Stimulated activated CD8-positive, alpha-beta memory T cell treated with anti-CD3 and anti-CD28 coated beads, Interleukin-4, amount 100 ng/mL, for 24 hours (primary cell): ENCODE data around the gene KLRF2.
"Not testable (repeated sequence)": the region's sequence is repeated elsewhere in the genome, so short reads cannot be mapped to it uniquely, and the experiment has no call there.

Experiments used
- DNase-seq: peaks from one replicate; pipeline ENCODE4 v3.0.0-alpha.2; 2020; ENCODE audit warnings: low read depth

Gene KLRF2, protein sequence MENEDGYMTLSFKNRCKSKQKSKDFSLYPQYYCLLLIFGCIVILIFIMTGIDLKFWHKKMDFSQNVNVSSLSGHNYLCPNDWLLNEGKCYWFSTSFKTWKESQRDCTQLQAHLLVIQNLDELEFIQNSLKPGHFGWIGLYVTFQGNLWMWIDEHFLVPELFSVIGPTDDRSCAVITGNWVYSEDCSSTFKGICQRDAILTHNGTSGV

DNA sequence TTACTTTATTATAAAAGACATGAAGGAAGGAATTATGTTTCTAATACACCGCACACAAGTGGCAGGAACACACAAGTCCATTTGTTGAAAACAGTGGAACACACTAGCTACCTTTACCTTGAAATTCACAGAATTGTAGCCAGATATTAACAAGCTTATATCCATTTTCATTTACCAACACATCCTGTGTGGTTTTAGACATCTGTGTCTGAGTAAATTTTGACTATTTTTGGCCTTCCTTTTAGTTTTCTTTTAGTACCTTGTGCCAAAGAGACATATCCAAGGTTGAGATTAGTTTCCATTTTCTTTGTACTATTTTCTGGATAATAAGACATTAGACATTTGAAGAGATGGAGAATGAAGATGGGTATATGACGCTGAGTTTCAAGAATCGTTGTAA is at the start of gene KLRF2:
TSS of gene KLRF2 (plus strand) at position 244 of the 400 bp plus-strand sequence. CDS start at position 351, 107 bp downstream.
- no peak for DNase-seq

DNA sequence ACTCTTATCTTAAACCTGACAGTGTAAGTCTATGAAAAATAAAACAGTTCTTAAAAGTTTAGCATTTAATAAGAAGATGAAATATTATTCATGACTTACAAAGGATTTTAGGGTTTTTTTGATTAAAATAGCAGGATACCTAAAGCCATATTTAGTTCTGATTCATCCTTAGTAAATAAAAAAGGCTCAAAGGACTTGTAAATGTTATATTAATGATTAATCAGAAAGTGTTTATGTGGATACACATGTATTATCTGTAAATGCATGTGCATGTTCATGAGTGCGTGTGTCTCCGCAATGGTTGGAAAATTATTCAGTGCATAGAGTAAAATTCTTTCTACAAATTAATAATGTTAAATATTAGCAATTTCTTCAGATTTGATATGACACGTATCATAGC is 49.6 kb upstream of the KLRF2 start:
- no peak for DNase-seq

DNA sequence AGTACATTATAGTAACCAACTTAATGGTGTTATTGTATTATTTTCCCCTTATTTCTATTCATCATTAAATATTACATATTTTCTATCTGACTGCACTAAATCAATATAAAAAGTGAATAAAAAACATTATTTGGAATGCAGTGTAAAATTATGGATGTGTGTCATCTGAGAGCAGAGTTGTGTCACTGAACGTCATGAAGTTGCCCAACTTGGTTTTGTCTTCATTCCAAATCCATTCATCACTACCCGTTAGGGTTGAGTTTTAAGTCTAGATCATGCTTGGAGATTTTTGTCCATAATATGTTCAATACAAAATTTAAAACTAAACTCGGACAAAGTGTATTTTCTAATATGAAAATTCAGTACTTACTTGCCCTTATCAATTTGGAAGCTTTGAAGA is 37.9 kb upstream of the KLRF2 start:
- DNase-seq, result no peak

DNA sequence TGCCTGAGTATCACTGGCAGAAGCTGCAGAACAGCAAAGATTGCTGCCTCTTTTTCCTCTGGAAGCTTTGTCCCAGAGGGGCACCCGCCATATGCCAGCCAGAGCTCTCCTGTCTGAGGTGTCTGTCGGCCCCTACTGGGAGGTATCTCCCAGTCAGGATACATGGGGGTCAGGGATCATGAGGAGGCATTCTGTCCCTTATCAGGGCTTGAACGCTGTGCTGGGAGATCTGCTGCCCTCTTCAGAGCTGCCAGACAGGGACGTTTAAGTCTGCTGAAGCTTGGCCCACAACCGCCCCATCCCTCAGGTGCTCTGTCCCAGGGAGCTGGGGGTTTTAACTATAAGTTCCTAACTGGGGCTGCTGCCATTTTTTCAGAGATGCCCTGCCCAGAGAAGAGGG is 32.4 kb upstream of the KLRF2 start:
- no peak for DNase-seq

DNA sequence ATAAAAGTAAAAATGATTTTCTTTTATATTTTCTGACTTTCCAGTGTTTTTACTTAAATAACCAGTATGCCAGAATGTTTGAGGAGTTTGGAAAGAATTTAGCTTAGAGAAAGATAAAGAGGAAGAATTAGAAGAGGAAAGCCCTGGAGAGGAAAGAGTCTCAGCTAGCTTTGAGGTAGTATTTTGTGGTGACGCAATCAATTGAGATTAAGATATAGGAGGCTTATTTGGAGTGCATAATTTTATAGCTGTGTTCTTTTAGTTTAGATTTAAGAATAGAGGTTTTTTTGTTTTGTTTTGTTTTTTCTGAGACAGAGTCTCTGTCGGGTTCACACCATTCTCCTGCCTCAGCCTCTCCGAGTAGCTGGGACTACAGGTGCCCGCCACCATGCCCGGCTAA is 30.2 kb upstream of the KLRF2 start:
- no peak for DNase-seq

DNA sequence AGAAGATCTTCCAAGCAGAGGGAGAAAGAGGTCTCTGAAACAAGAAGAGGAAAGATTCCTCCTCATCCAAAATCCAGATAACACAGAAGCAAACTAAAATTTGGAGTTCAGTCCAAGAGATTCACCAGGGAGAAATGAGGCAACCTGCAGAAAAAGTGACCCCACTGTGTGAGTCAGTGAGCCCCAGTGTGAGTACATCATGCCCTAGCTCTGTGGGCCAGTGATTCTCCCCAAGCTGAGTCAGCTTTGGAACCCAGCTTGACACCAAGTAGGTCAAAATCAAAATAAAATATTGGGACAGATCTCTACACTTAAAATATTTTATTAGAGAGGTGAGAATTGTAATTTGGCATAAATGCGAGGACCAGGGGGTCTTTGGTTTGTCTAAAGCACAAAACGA is 29.4 kb upstream of the KLRF2 start:
- no peak for DNase-seq

DNA sequence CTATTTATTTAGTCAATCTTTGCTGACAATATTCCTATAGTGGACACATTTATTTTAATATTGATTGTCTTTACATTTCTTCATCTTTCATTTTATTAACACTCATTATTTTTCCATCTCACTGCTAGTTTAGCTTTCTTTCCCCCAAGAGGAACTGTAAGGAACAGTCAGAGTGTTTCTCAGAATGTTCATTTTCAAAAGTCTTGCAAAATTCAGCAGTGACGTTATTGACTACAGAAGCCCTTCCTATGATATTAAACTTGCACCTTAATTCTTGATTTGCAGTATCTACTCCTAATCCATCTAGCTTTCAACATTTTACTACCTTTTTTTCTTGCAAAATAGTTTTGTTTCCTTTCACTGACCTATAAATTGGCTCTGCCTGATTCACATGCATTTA is 25.1 kb upstream of the KLRF2 start:
- no peak for DNase-seq

DNA sequence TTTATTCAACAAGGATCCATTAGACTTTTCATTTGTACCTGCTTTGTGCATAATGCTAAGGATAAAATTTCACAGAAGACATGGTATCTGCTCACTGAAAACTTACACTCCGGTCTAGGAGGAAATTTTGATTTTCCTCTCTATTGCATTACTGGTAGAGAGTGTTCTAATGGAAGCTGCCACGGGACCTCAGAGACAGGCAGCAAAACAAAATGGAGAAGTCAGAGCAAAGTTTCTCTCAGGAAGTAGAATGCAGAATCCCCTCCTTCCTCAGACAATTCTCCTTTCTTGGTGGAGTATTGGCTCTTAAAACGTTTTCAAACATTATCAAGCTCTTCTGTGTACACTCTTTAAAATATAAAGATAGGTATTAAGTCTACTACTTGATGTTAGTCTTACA is 24.4 kb upstream of the KLRF2 start:
- no peak for DNase-seq

DNA sequence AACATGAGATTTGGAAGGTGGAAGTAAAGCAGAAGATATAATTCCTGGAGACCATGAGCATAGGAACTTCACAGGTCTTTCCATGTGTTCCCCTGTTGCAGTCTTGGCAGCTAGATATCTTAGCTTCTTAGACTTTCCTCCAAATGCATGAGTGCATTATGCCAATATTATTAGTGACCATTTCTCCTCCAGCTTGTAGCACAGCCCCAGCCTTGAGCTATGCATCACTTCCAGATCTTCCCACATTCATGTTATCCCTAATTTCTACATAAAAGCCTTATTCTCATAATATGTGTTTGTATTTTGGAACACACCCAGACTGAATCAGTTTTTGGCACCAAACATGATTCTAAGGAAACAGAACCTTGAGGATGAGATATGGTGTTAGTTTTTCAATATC is 23.2 kb upstream of the KLRF2 start:
- no peak for DNase-seq

DNA sequence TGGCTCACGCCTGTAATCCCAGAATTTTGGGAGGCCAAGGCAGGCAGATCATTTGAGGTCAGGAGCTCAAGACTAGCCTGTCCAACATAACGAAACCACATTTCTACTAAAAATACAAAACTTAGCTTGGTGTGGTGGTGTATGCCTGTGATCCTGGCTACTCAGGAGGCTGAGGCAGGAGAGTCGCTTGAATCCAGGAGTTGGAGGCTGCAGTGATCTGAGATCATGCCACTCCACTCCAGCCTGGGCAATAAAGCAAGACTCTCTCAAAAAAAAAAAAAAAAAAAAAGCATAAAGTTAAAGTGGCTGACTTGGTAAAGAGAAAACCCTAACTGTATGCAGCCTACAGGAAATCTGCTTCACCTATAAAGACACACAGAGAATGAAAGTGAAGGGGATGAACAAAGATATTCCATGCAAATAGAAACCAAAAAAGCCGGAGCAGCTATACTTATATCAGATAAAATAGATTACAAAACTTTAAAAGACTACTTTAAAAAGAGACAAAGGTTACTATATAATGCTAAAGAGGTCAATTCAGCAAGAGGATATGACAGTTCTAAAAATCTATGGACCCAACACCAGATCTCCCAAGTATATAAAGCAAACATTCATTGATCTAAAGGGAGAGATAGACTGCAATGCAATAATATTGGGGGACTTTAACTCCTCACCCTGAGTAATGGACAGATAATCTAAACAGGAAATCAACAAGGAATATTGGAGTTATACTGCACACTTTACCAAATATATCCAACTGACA is 16.2 kb upstream of the KLRF2 start:
- DNase-seq, result no peak

DNA sequence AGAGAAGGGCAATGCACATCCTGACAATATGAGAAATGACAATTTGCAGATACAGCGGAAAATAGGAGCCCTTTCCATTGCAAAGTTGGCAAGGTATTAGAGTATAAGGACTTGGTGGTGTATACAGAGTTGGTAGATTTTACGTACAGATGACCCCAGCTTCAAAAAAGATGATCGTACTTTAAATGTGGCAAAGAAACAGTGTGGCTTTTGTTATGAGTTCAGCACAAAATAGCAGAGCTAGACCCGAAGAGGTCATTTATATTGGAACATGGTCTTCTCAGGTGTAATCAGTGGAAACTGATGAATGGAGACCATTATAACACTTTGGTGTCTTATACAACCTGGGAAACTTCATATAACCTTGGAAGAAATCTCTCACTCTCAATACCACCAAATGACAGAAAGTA is 14.4 kb upstream of the KLRF2 start:
- DNase-seq, result no peak

DNA sequence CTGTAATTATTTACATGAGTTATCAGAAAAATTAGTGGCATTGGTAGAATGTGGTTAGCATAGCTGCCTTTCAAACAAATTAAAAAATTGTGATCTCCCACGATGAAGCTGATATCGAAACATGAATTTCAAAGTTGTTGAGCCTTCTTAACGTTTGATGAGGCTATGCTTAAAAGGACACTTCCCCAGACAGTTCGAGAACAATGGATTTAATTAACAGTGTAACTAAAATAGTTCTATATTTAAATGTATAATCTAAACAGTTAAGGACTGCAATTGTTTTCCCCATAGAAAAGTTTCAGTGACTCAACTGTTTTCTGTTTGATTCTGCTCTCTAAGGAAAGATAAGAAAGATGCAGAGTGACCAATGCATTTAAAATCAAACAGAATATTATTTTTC is 13.8 kb upstream of the KLRF2 start:
- no peak for DNase-seq

DNA sequence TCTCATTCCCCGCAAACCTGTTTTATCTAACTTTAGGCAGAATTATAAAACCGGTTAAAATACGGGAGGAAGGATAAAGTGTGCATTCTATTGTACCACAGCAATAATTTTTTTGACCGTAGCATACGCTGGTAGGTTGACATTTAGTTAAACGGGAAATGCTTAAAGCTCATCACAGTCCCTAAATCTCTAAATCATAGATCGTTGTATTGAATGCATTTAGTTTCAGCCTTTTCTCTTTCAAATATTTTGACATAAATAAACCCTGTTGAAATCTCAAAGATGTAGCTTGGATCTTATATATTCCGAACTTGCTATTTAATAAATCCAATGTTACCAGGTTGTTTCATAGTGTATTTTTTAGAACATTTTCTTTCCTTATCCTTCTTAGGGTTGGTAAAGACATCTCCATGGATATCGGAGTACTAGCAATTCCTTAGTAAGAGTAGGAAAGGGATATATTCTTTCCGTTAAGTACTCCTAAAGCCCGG is 12.9 kb upstream of the KLRF2 start:
- DNase-seq, result no peak

DNA sequence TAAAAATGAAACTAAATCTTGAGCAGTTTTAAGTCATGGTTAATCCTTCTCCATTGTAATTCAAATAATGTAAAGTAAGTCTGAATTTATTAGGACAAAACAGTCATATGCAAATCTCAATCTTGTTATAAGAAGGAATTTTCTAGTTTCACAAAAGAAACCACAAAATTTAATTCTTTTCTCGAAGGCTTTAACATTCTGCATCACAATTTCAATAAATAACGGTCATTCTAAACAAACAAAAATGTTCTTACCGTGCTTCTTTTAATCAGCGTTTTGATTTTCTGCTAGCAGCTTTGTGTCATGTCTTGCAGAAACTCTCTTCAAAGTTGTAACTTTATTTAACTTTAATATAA is 12.4 kb upstream of the KLRF2 start:
- DNase-seq, result no peak

DNA sequence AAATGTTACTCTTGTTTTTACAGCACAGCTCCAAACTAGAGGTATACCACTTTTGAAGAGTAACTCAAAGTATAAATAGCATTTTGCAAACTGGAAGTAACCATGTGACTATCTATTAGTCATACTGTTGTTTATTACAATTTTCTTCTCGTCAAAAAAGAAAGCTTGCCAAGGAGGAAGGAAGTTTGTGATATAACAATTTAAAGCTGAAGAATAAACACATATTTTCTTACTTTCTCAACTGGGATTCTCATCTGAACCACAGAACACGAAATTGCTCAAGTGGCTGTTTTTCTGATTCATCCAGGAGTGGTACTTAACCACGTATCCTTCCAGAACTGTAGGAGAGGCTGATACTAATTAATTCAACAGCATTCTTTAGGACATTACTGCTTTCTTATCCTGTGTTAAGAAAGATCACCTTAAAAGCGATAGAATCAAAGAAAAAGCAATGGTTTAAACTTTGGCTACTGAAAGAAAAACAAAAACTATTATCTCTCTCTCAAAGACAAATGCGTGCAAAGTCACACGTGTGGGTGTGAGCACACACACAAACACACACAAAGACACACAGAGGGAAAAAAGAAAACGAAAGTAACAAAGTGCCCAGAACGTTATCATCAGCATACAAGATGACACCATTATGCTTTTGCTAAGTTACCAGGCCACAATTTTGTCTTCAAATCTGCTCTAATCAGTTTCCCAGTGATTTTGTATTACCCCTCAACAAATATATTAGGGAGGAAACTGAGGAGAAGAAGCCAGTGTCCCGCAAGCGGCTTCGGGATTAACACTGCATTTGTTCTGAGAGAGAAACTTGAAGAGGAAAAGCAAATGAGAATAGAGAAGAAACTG is 11.8 kb upstream of the KLRF2 start, which contains the start of gene CLEC2B:
TSS of gene CLEC2B (minus strand) at position 48 of the 855 bp plus-strand sequence.
- DNase-seq, result no peak

DNA sequence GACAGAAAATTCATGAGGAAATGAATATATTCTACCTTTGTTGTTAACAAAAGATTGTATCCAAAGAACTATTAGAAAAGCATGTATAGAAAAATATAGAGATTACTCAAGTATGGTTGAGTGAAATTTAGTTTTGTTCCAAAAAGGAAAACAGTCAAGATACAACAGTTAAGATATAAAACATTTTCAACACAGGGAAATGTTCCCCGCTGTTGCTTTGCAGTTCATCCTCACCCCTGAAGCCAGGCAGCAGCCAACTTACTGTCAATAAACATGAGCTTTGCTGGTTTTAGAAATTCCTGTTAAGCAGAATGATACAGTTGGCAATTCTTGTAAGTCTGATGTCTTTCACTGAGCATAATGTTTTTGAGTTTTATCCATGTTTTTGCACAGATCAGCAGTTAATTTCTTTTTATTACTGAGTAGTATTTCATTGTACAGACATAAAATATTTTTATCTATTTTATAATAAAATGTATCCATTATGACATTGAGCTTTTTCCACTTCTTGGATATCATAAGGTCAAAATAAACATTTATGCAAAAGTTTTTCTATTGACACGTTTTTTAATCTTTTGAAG is 10.9 kb upstream of the KLRF2 start:
- DNase-seq, result no peak

DNA sequence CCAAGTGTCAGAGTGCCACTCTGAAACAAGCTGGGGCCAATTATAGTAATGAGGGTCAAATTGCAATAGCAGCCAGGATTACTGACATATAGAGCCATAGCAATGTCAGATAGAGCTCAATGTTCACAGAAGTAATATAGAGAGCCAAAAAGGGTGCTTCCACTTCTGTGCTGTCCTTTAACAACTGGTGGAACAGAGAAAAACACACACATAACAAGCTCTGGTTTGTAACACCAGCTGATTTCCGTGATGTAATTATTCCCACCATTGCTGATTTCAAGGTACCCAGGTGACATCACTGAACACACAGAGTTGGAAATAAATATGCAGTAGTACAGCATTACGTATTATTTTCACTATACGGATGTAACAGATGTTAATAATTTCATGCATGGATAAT is 9.1 kb upstream of the KLRF2 start:
- no peak for DNase-seq

DNA sequence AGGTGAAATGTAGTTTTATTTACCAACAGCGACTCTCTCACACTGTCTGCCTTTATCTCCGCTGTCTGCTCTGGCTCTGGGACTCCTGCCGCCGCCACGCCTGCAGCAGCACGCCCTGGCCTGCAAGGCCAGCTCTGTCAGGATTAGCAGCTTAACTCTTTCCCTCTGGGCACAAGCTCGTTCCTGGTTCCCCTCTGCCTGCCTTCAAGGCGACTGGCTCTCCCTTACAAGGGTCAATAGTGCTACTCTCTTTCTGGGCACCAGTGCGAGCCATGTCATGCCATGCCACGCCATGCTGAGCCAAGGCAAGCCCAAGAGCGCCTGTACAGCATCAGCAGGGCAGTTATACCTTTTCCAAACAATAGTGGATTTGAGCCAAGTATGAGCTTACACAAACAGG is 8.5 kb upstream of the KLRF2 start:
- no peak for DNase-seq

DNA sequence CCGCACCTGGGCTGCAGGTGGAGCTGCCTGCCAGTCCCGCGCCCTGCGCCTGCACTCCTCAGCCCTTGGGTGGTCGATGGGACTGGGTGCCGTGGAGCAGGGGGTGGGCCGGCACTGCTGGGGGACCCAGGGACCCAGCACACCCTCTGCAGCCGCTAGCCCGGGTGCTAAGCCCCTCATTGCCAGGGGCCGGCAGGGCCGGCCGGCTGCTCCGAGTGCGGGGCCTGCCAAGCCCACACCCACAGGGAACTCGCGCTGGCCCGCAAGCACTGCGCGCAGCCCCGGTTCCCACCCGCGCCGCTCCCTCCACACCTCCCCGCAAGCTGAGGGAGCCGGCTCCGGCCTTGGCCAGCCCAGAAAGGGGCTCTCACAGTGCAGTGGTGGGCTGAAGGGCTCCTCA is 5.2 kb upstream of the KLRF2 start:
- DNase-seq, result not testable (repeated sequence)

DNA sequence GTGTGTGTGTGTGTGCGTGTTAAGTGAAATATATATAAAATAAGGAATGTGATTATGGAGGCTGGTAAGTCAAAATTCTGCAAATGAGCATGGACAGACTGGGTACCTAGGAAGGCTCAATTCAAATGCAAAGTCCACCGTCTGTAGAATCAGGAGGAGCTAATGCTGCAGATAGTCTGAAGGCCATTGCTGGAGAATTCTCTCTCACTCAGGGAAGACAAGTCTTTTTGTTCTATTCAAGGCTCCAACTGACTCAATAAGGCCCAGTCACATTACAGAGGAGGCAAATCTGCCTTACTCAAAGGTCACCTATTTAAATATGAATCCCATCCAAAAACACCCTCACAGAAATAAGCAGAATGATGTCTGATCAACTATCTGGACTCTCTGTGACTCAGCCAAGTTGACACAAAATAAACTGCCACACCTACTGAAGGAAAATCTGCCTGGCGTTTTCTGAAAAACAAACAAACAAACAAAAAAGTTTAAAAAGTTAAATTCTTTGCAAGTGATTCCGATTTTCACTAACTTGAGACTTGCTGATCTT is 684 bp upstream of the KLRF2 start:
- no peak for DNase-seq

DNA sequence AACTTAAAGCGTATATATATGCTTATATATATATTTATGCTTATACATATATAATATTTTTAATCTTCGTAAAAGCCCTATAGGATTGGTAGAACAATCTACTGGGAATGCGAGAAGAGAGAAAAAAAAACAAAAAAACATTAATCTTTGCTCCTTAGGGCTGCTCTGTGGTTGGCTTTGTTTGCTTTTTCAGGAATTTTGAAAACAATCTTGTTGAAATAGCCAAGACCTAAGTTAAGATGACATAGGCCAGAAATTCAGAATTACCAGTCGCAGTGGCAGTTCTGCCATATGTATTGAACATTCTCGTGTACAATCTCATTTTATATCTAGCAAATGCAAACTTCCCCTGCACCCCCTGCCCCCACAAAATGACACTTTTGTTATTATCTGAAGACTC is 699 bp downstream of the KLRF2 start:
- DNase-seq, result no peak

DNA sequence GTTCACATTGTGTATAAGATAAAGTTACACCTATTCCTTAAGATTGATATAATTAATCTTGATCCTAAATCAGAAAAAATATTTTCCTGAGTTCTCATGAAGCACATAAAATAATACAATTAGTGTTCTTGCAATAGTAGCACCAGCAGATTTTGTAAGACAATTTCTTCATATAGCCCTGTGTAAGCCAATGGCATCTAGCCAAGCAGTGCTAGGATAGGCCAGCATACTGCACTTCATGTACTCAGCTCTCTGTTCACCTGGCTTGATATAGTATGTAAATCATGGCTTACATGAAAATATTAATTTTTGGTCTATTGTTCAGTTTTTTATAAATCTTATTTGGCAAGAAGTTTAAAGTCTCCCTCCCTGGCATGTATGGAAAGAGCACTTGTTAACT is 1.9 kb downstream of the KLRF2 start:
- no peak for DNase-seq
